22Rv1 (cell line): ENCODE data around the gene MEGF10.

Experiments
- H3K27ac ChIP-seq: fragments of 450-650 bp; 2 replicates; pipeline ENCODE4 v1.5.1; 2017
- ZFX ChIP-seq: fragments of 450-650 bp; IDR thresholded peaks from 2 replicates; pipeline ENCODE4 v1.6.1; 2017; ENCODE audit warnings: antibody characterized with exemption, borderline replicate concordance
- TF ChIP-seq, protein P1 (sequence below): fragments of 450-650 bp; IDR thresholded peaks from 2 replicates; pipeline ENCODE4 v1.5.1; 2017; ENCODE audit warnings: mild to moderate bottlenecking

MEGF10 gene

GRCh38 chr5:127320032-127320965 is 29.7 kb downstream of the MEGF10 start:
- H3K27ac ChIP-seq = no peak overlapping the region
- no peak for TF ChIP-seq ZFX
- TF ChIP-seq, protein P1, sequence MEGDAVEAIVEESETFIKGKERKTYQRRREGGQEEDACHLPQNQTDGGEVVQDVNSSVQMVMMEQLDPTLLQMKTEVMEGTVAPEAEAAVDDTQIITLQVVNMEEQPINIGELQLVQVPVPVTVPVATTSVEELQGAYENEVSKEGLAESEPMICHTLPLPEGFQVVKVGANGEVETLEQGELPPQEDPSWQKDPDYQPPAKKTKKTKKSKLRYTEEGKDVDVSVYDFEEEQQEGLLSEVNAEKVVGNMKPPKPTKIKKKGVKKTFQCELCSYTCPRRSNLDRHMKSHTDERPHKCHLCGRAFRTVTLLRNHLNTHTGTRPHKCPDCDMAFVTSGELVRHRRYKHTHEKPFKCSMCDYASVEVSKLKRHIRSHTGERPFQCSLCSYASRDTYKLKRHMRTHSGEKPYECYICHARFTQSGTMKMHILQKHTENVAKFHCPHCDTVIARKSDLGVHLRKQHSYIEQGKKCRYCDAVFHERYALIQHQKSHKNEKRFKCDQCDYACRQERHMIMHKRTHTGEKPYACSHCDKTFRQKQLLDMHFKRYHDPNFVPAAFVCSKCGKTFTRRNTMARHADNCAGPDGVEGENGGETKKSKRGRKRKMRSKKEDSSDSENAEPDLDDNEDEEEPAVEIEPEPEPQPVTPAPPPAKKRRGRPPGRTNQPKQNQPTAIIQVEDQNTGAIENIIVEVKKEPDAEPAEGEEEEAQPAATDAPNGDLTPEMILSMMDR = no peak

GRCh38 chr5:127321465-127321864 is 30.9 kb downstream of the MEGF10 start:
- no peak for TF ChIP-seq ZFX
- TF ChIP-seq, protein P1 = no peak
- no peak overlapping the region for H3K27ac ChIP-seq

DNA sequence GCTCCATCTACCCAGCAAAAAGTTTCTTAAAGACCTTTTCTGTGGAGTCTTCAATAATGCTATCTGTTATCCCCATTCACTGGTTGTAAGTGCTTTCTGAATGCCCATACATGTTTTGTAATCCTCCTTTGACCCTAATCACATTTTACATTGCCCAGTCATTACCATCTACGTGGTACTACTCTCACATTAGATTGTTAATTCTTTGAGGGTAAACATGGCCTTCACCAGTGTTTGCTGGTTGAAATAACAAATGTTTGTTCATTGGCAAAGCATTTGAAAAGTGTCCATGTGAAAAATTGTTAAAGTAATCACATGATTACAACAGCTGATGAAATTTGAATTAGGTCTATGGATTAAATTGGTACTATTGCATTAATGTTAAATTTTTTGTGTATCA is 31.8 kb downstream of the MEGF10 start:
- H3K27ac ChIP-seq = no peak overlapping the region
- TF ChIP-seq, protein P1 = no peak
- no peak for TF ChIP-seq ZFX

GRCh38 chr5:127324756-127325155 is 34.2 kb downstream of the MEGF10 start:
- TF ChIP-seq, protein P1 = no peak
- no peak for TF ChIP-seq ZFX
- H3K27ac ChIP-seq = no peak overlapping the region

GRCh38 chr5:127326431-127326830 is 35.8 kb downstream of the MEGF10 start:
- H3K27ac ChIP-seq = no peak overlapping the region
- TF ChIP-seq, protein P1 = no peak
- no peak for TF ChIP-seq ZFX

DNA sequence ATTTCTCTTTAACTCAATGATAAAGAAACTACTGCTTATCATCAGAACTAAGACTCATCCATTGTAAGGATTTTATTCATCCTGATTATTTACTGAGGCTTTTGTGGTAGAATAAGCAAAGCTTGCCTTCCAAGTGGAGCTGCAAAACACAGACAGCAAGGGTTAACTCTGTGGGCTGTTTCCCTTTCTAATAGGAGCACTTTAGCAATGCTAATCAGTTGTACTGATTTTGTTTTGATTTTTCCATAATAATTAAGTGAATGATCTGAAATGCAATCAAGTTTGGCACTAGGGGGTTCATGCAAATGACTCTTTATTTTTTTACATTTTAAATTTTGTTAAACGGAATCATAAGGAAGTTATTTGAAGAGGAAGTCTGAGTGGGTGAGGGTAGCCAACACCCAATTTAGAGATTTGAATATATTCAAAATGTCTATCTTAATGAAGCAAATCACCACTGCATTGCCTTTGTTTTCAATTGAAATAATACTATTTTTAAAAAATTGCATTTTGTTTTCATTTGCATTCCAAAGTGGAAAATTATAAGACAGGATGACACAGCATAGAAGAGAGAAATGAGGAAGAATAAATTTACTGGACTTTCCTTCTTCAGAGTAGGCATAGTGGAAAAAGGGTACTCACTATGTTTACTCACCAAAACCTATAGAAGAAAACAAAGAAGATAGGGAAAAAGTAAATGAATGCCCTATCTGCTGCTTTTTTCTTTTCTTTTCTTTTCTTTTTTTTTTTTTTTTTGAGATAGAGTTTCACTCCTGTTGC is 36.6 kb downstream of the MEGF10 start:
- TF ChIP-seq ZFX = no peak
- H3K27ac ChIP-seq = no peak overlapping the region

DNA sequence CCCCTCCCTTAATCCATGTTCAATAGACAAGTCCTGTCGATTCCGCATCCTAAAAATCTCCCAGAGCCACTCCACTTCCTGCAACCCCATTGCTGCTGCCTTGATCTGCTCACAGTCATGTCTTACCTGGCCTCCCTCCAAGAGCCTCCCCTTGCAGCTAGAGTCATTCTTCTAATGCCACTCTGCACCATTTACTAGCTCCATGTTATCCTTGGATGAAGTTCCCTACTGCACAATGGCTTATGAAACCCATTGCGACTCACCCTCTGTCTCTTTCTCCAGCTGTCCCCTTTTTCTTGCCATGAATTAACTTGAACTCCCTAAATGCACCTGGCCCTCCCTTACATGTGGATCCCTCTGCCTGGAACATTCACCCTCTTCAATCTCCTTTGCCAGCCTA is 39.5 kb downstream of the MEGF10 start:
- TF ChIP-seq, protein P1 = no peak
- no peak for TF ChIP-seq ZFX
- no peak overlapping the region for H3K27ac ChIP-seq
